NCI-H82 (cell line): Measurements from ENCODE around the gene DHX34.
"Not testable (repeated sequence)": the region's sequence is repeated elsewhere in the genome, so short reads cannot be mapped to it uniquely, and the experiment has no call there.

Experiments used
- DNase-seq: peaks from one replicate; lab custom pipeline; 2025; lab: John Stamatoyannopoulos, UW

DHX34 gene

GRCh38 chr19:47390533-47391488 is 41.7 kb downstream of the DHX34 start:
- DNase-seq, result peak; percentile 30

- DNase-seq, result peak; percentile 87
Measured at GRCh38 chr19:47391510-47392223, 42.6 kb downstream of the DHX34 start.

GRCh38 chr19:47398707-47399597 is 49.8 kb downstream of the DHX34 start:
- DNase-seq, result peak; percentile 22

GRCh38 chr19:47402504-47402903 is 53.4 kb downstream of the DHX34 start:
- no peak for DNase-seq

GRCh38 chr19:47404334-47405196 is 55.5 kb downstream of the DHX34 start:
- DNase-seq, result peak; percentile 63

GRCh38 chr19:47405197-47405550 is 56.1 kb downstream of the DHX34 start:
- DNase-seq, result no peak

GRCh38 chr19:47405854-47406417 is 56.8 kb downstream of the DHX34 start:
- no peak for DNase-seq

GRCh38 chr19:47406711-47407416 is 57.7 kb downstream of the DHX34 start:
- no peak for DNase-seq

- peak; percentile 34 for DNase-seq
Measured at GRCh38 chr19:47407417-47407774, 58.3 kb downstream of the DHX34 start.

GRCh38 chr19:47408156-47408938 is 59.2 kb downstream of the DHX34 start:
- DNase-seq, result no peak

GRCh38 chr19:47411101-47411500 is 62.0 kb downstream of the DHX34 start:
- no peak for DNase-seq

- DNase-seq, result not testable (repeated sequence)
Measured at GRCh38 chr19:47411696-47412095, 62.6 kb downstream of the DHX34 start.

GRCh38 chr19:47413941-47414340 is 64.8 kb downstream of the DHX34 start:
- DNase-seq, result no peak

GRCh38 chr19:47414469-47414868 is 65.4 kb downstream of the DHX34 start:
- DNase-seq, result peak; percentile 81

GRCh38 chr19:47415953-47416642 is 67.0 kb downstream of the DHX34 start:
- DNase-seq, result no peak

- DNase-seq, result no peak
Measured at GRCh38 chr19:47416643-47416985, 67.5 kb downstream of the DHX34 start.

- no peak for DNase-seq
Measured at GRCh38 chr19:47417107-47417745, 68.1 kb downstream of the DHX34 start.
